ENCODE data around the gene RSBN1L. TPM values are rescaled to one million over a fixed set of nuclear protein-coding genes. Genes with fewer than 3 reads are reported as not detected.

RSBN1L gene
- total and polyA plus RNA-seq, 2 of the 8 experiments (the other 6 are each of a cell fraction or from before 2014, with no cell fraction given), result 4.1 to 22.1 TPM

DNA sequence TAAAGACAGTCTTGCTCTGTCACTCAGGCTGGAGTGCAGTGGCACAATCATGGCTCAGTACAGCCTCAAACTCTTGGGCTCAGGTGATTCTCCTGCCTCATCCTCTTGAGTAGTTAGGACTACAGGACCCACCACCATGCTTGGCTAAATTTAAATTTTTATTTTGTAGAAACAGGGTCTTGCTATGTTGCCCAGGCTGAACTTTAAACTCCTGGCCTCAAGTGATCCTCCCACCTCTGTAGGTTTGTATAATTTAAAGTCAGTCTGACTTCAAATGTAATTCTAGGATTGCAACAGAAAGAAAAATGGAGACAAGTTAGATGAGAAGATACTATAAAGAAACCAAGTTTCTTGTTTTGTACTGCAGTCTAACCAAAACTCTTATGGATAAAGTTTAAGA is 90.5 kb downstream of the RSBN1L start:
- Histone ChIP-seq H3K56ac (replicated peaks; ENCODE audit: insufficient read length, low read depth, low read length) (no peak overlapping the region), H3K36me3 (ENCODE audit: control insufficient read depth in 2 of 4, insufficient read depth in 4 of 4, low read length in 3 of 4) (no peaks in the 10 kb centered on the region), H3K9me3 (ENCODE audit: insufficient read depth in 2 of 2, low read depth in 1 of 2, low read length in 1 of 2) (no peaks in the 10 kb centered on the region), H4K8ac (ENCODE audit: extremely low read depth, insufficient read depth, low read length) (no peak overlapping the region), H2BK12ac (ENCODE audit: low read depth, low read length) (no peak overlapping the region), H3K9ac (replicated peaks in 1 of 4; ENCODE audit: extremely low read depth in 1 of 4, low read depth in 3 of 4, low read length in 3 of 4) (no peak overlapping the region), H2BK5ac (ENCODE audit: low read depth, low read length) (no peak overlapping the region), H3K4me3 (ENCODE audit: extremely low read depth in 1 of 4, insufficient read depth in 2 of 4, low read depth in 3 of 4, low read length in 4 of 4) (no peak overlapping the region), H2BK15ac (ENCODE audit: low read length) (no peak overlapping the region), H2AFZ (ENCODE audit: low read length) (no peak overlapping the region), H4K20me1 (replicated peaks in 1 of 2; ENCODE audit: control insufficient read depth in 1 of 2, insufficient read depth in 2 of 2, low read length in 2 of 2) (no peaks in the 10 kb centered on the region), H2BK120ac (replicated peaks; ENCODE audit: low read depth, low read length) (no peak overlapping the region), H2AK5ac (ENCODE audit: low read depth, low read length) (no peak overlapping the region), H4K5ac (ENCODE audit: insufficient read length, low read depth, low read length) (no peak overlapping the region), H3K14ac (ENCODE audit: insufficient read length) (no peak overlapping the region), H3K18ac (ENCODE audit: extremely low read depth, low read length) (no peak overlapping the region), H3K27ac (ENCODE audit: low read depth, low read length) (no peak overlapping the region), H3K23me2 (ENCODE audit: low read depth, low read length) (no peaks in the 10 kb centered on the region), H3K27me3 (replicated peaks in 1 of 4; ENCODE audit: control insufficient read depth in 3 of 4, extremely low read depth in 1 of 4, insufficient read depth in 3 of 4, low read length in 3 of 4) (no peaks in the 10 kb centered on the region), H3K4me1 (replicated peaks in 1 of 4; ENCODE audit: control insufficient read depth in 3 of 4, insufficient read depth in 4 of 4, low read length in 3 of 4) (no peaks in the 10 kb centered on the region), H3K23ac (ENCODE audit: insufficient read length) (no peak overlapping the region), H3K79me2 (ENCODE audit: control insufficient read depth in 1 of 2, insufficient read depth in 2 of 2, low read length in 2 of 2) (no peaks in the 10 kb centered on the region), H2BK20ac (ENCODE audit: low read length) (no peak overlapping the region), H3K79me1 (ENCODE audit: low read depth, low read length) (no peaks in the 10 kb centered on the region), H3K4ac (replicated peaks; ENCODE audit: insufficient read length, low read depth, low read length) (no peak overlapping the region), H3K4me2 (ENCODE audit: insufficient read depth in 1 of 2, low read depth in 2 of 2, low read length in 2 of 2) (no peak overlapping the region), H4K91ac (replicated peaks; ENCODE audit: insufficient read length, low read length) (no peak overlapping the region)
- POLR2A ChIA-PET (ENCODE audit: partially characterized antibody), result interaction anchor here (0.8 kb wide), 1 partner anchor 10 kb away, joined by 3 read pairs; no protein-coding TSS in a partner anchor
- DNase-seq (ENCODE audit: low read depth in 1 of 2, low spot score in 2 of 2), result no peak
- no peak for TF ChIP-seq RAD21 (IDR thresholded peaks at IDR 0.05 in 1 of 2, conservative IDR thresholded peaks at IDR 0.05 in 1 of 2; ENCODE audit: low read depth in 2 of 2, low read length in 2 of 2)
- CTCF ChIA-PET (ENCODE audit: partially characterized antibody), result interaction anchor here (0.7 kb wide), 1 partner anchor 297 kb away, joined by 3 read pairs; no protein-coding TSS in a partner anchor
- no peak for FAIRE-seq

All from H1 (cell line).